Stomach (tissue), 9 donors: ENCODE data around the gene TIGD3. TPM values are rescaled to one million over a fixed set of nuclear protein-coding genes. Genes with fewer than 3 reads are reported as not detected.

Experiments
- DNase-seq, 2 donors: peaks; one replicate each; pipeline versions ENCODE4 v3.0.0 to v3.0.0-alpha.2; 2013 to 2019
- H3K27ac ChIP-seq, 5 donors: fragments of 200-600 bp in 4 of 5; sonication (generic) in 4 of 5; one replicate each; pipeline ENCODE4 v1.5.1; 2013 to 2019; ENCODE audit warnings: mild to moderate bottlenecking in 1 of 5, moderate library complexity in 1 of 5
- H3K27me3 ChIP-seq, 3 donors: fragments of 200-600 bp; sonication (generic); one replicate each; pipeline ENCODE4 v1.5.1; 2017 to 2019; ENCODE audit warnings: mixed run types in 1 of 3
- H3K36me3 ChIP-seq, 4 donors: fragments of 200-600 bp; sonication (generic); 1 replicate in 3 of 4; 2 replicates in 1 of 4; pipeline ENCODE4 v1.5.1; 2016 to 2019
- H3K4me1 ChIP-seq, 4 donors: fragments of 200-600 bp; sonication (generic); one replicate each; pipeline ENCODE4 v1.5.1; 2016 to 2019
- H3K4me3 ChIP-seq, 4 donors: fragments of 200-600 bp; sonication (generic) in 3 of 4; one replicate each; pipeline ENCODE4 v1.5.1; 2016 to 2019; ENCODE audit warnings: mild to moderate bottlenecking in 1 of 4
- H3K9me3 ChIP-seq, 4 donors: fragments of 200-600 bp; sonication (generic); one replicate each; pipeline ENCODE4 v1.5.1; 2016 to 2019
- EP300 ChIP-seq: sonication (generic); formaldehyde crosslinking; IDR thresholded peaks from one replicate; pipeline ENCODE4 v1.6.1; 2017; ENCODE audit warnings: antibody characterized with exemption
- POLR2A ChIP-seq, 4 donors: fragments of 450-650 bp; IDR thresholded peaks; one replicate each; pipeline ENCODE4 v1.6.1; 2016; ENCODE audit warnings: antibody characterized with exemption in 4 of 4, control low read depth in 2 of 4, mild to moderate bottlenecking in 1 of 4, moderate library complexity in 1 of 4
- POLR2AphosphoS5 ChIP-seq, 3 donors: sonication (generic); formaldehyde crosslinking; IDR thresholded peaks; one replicate each; pipeline ENCODE4 v1.6.1; 2016; ENCODE audit warnings: antibody characterized with exemption in 3 of 3
- WGBS, 5 donors: extraction: QIAGEN DNeasy Blood & Tissue Kit in 3 of 5; methylation state at CpG; one replicate each; pipeline versions ENCODE4 v1.1.5 to v1.1.7; 2013 to 2018; 5-methylcytosine and 5-hydroxymethylcytosine counted together
- intact Hi-C: fragments of 100-400 bp; cut with DNase I; formaldehyde crosslinking; loops from one replicate; pipeline ENCODE4 v1.15.1; 2023; ENCODE audit warnings: low total_unique reads
- polyA plus RNA-seq, 3 donors: library from polyadenylated mRNA; stranded (reverse); fragments of 200-250 nt; gene quantifications; one replicate each; pipeline ENCODE4 v1.2.3, GENCODE V29; 2013
- total RNA-seq, 5 donors: library from RNA; depleted of rRNA; stranded (reverse); fragments of >200 nt; gene quantifications; one replicate each; pipeline versions ENCODE4 v1.1.0 to v1.2.3, GENCODE V29; 2014 to 2016
- TF ChIP-seq, protein P1 (sequence below), 7 experiments: fragments of 450-650 bp in 4 of 7; fragments of 200-600 bp in 3 of 7; sonication (generic) in 3 of 7; IDR thresholded peaks; one replicate each; pipeline ENCODE4 v1.5.1; 2016 to 2019; ENCODE audit warnings: antibody characterized with exemption in 7 of 7, control low read depth in 2 of 7, mild to moderate bottlenecking in 1 of 7
- donor health status: healthy with polysubstance abuse.
- donor health status: Bipolar disorder and iron deficiency.
- donor health status: healthy.

Gene TIGD3
- total and polyA plus RNA-seq, 8 donors = 0.25 to 4.5 (median 0.44) TPM; not detected in 5

DNA sequence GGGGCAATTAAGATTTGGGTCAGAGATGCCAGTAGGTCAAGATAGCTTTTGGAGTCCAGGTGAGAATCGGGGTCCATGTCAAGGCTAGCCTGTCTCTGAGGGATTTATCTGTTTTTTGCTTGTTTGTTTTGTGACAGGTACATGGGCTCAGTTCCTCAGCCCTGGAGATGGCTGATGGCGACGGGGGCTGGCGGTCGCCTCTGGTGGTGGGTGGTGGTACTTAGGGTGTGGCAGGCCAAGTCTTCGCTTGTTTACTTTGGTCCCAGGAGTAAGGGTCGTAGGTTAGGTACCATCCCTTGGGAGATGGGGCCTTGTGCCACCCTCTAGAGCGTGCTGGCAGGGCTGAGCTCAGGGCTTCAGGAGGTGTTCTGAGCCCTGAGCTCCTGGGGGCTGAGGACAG, 23.2 kb downstream of the TIGD3 start:
- Histone ChIP-seq H3K36me3 (no peaks in the 10 kb centered on the region), H3K4me1 (peaks cover 17 to 44% (median 31%) of the 10 kb centered on the region in 4 donors), H3K9me3 (no peaks in the 10 kb centered on the region), H3K27me3 (no peaks in the 10 kb centered on the region), H3K27ac (no peak overlapping the region), H3K4me3 (no peak overlapping the region)
- intact Hi-C loops = no loop called here
- 77 to 92% (median 88%) methylated on average over 6 to 8 of the region's 8 CpGs for WGBS, 5 donors
- TF ChIP-seq EP300 = no peak
- TF ChIP-seq, protein P1, sequence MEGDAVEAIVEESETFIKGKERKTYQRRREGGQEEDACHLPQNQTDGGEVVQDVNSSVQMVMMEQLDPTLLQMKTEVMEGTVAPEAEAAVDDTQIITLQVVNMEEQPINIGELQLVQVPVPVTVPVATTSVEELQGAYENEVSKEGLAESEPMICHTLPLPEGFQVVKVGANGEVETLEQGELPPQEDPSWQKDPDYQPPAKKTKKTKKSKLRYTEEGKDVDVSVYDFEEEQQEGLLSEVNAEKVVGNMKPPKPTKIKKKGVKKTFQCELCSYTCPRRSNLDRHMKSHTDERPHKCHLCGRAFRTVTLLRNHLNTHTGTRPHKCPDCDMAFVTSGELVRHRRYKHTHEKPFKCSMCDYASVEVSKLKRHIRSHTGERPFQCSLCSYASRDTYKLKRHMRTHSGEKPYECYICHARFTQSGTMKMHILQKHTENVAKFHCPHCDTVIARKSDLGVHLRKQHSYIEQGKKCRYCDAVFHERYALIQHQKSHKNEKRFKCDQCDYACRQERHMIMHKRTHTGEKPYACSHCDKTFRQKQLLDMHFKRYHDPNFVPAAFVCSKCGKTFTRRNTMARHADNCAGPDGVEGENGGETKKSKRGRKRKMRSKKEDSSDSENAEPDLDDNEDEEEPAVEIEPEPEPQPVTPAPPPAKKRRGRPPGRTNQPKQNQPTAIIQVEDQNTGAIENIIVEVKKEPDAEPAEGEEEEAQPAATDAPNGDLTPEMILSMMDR (IDR thresholded peaks at IDR 0.05) = no peak
- TF ChIP-seq POLR2AphosphoS5 (IDR thresholded peaks at IDR 0.05) = no peak
- TF ChIP-seq POLR2A (IDR thresholded peaks at IDR 0.05) = no peak
- DNase-seq = no peak

DNA sequence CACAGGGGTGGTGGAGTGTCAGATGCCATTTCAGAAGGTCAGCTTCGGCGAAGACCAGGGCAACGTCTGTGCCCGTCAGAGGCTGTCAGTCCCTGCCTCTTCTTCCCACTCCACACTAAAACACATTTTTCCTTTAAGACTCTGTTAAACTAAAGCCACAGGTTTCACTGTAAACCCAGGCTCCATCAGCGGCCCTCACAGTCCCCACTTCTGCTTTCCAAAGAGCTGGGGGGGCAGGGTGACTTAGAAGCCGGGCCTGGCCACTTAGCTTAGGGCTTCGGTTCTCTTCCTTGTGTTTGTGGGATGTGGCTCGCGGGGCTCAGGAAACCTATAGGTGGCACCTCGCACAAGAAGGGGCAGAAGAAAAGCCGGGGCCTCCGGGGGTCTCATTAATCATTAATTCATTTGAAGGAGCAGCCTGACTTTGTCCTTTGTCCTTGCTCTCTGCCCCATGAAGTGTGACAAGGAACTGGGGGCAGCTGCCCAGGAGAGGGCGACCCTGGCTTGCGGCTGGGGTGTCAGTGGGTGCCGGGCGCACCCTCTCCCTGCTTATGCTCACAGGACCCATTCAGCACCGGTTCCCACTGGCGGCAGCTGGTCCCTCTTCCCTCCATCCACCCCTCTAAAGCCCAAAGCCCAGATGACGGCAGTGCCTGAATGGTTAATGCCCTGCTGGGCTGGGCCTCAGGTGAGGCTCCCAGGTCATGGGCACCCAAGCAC, 23.8 kb downstream of the TIGD3 start:
- intact Hi-C loops = no loop called here
- Histone ChIP-seq H3K27me3 (no peaks in the 10 kb centered on the region), H3K4me1 (peaks cover 23 to 49% (median 37%) of the 10 kb centered on the region in 4 donors), H3K4me3 (no peak overlapping the region), H3K27ac (peak overlapping the region in 1 of 5 donors; percentile 3), H3K36me3 (no peaks in the 10 kb centered on the region), H3K9me3 (no peaks in the 10 kb centered on the region)
- DNase-seq = peak in 1 of 2 donors; percentile 60
- TF ChIP-seq POLR2AphosphoS5 (IDR thresholded peaks at IDR 0.05) = no peak
- TF ChIP-seq EP300 = no peak
- TF ChIP-seq POLR2A (IDR thresholded peaks at IDR 0.05) = no peak
- TF ChIP-seq, protein P1 (IDR thresholded peaks at IDR 0.05) = no peak
- WGBS, 5 donors = 65 to 72% (median 70%) methylated on average over 19 of the region's 19 CpGs

DNA sequence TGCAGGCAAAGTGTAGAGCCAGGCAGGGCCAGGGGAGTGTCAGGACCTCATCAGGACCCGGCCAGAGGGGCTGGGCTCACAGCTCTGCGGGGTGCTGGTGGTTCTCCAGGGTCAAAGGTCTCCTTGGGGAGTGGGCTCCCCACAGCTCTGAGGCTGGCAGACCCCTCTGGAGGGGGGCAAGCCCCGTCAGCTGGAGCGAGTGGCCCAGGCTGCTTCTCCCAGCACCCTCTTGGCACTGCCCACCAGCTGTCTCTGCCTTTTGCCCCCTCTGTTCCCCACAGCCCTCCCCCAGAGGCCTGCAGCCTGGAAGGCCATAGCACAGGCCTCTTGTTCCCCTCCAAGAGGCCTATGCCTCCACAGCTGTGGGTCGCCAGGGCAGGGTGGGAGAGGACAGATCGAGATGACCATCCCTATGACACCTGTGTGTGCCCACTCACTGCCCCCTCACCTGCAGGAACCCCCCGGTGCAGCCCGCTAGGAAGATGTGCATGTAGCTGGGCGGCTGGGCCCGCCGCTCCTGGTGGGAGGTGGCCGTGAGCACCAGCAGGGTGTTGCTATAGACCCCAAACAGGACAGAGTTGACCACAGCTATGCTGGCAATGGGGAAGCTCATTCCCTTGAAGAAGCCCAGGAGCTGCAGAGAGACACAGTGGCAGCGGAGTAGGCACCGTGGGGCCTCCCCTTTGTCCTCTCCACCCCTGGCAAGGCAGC, 24.5 kb downstream of the TIGD3 start:
- Histone ChIP-seq H3K4me1 (peaks cover 23 to 57% (median 44%) of the 10 kb centered on the region in 4 donors), H3K4me3 (no peak overlapping the region), H3K27ac (peak overlapping the region in 1 of 5 donors; percentile 3), H3K9me3 (no peaks in the 10 kb centered on the region), H3K27me3 (no peaks in the 10 kb centered on the region), H3K36me3 (no peaks in the 10 kb centered on the region)
- TF ChIP-seq, protein P1 (IDR thresholded peaks at IDR 0.05) = no peak
- no peak for TF ChIP-seq POLR2AphosphoS5 (IDR thresholded peaks at IDR 0.05)
- no peak for TF ChIP-seq POLR2A (IDR thresholded peaks at IDR 0.05)
- TF ChIP-seq EP300 = no peak
- DNase-seq = no peak
- 88 to 100% (median 92%) methylated on average over 9 to 14 of the region's 14 CpGs for WGBS, 5 donors
- intact Hi-C loops = no loop called here

DNA sequence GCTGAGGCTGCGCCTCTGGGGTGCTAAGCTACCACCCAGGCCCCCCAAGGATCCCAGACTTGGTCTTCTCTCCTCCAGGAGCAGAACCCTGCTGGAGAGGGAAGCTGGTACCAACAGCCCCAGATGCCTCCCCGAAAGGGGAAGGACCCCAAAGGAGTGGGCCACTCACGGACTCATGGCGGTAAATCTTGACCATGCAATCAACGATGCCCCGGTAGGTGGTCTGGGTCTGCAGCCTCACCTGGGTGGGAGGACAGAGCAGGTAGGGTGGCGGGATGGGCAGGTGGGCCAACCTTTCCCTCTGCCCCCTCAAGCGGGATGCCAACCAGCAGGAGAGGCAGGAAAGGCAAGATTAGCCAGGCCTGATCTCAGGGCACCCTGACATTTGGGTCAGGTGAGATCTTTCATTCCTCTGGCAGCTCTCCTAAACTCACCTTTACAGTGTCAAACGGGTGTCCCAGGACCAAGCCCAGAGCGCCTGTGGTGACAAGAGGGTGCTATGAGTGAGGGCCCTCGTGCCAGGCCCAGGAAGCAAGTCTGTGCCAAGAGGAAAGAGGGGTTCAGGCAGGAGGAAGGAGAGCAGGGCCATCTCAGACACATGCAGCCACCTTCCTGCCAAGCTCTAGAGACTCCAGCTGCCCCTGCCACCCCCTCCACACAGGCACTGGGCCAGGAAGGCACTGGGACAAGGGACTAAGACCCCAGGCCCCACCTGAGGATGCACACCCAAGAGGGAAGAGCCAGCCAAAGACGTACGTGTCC, 25.3 kb downstream of the TIGD3 start:
- DNase-seq = no peak
- intact Hi-C loops = no loop called here
- Histone ChIP-seq H3K27ac (peak overlapping the region in 2 of 5 donors; percentile 97), H3K9me3 (no peaks in the 10 kb centered on the region), H3K4me3 (no peak overlapping the region), H3K4me1 (peaks cover 31 to 65% (median 49%) of the 10 kb centered on the region in 4 donors), H3K27me3 (no peaks in the 10 kb centered on the region), H3K36me3 (no peaks in the 10 kb centered on the region)
- WGBS, 5 donors = 75 to 87% (median 78%) methylated on average over 11 to 13 of the region's 13 CpGs
- TF ChIP-seq POLR2A (IDR thresholded peaks at IDR 0.05) = no peak
- TF ChIP-seq, protein P1 (IDR thresholded peaks at IDR 0.05) = no peak
- no peak for TF ChIP-seq POLR2AphosphoS5 (IDR thresholded peaks at IDR 0.05)
- no peak for TF ChIP-seq EP300
